ENCODE data around the gene DDX55.
"Not testable (repeated sequence)": the region's sequence is repeated elsewhere in the genome, so short reads cannot be mapped to it uniquely, and the experiment has no call there.

Gene DDX55, protein sequence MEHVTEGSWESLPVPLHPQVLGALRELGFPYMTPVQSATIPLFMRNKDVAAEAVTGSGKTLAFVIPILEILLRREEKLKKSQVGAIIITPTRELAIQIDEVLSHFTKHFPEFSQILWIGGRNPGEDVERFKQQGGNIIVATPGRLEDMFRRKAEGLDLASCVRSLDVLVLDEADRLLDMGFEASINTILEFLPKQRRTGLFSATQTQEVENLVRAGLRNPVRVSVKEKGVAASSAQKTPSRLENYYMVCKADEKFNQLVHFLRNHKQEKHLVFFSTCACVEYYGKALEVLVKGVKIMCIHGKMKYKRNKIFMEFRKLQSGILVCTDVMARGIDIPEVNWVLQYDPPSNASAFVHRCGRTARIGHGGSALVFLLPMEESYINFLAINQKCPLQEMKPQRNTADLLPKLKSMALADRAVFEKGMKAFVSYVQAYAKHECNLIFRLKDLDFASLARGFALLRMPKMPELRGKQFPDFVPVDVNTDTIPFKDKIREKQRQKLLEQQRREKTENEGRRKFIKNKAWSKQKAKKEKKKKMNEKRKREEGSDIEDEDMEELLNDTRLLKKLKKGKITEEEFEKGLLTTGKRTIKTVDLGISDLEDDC

DNA sequence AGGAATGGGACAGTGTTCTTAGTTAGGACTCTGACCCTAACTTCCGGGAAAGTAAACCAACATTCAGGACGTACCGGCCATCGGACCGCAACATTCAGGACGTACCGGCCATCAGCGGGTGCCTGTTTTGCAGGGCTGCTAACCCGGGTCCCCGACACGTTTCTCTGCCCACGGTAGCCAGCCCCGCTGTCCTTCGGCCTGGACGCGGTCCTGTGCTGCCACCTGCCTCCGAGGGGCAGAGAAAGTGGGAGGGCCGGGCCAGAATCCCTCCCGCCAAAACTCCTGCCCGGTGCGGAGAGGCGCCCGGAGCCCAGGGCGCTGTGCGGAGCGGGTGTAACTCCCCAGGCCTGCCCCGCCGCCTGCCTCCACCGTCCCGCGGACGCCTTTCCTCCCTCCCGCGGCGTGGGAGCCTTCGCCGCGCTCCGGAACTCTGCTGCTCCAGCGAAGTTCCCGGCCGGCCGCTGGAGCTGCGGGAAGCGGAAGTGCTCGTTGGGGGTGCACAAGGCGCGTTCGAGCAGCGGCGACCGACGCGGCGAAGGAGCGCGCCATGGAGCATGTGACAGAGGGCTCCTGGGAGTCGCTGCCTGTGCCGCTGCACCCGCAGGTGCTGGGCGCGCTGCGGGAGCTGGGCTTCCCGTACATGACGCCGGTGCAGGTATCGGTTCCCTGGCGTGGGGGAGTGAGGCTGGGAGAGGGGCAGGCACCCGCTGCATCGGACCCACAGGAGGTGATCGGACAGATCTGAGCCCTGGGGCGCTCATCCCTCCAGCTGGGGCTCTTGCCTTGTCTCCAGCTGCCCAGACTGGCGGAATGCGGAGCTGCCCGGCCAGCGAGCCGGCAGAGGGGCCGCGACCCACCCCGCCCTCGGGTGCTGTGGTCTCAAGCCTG is at the start of gene DDX55:
Gene DDX55, plus strand, starts transcription at position 498 of the 888 bp plus-strand sequence. Its CDS starts 50 bp downstream, at position 548.
- peak; percentile 87 for DNase-seq (ENCODE audit: low spot score)

DNA sequence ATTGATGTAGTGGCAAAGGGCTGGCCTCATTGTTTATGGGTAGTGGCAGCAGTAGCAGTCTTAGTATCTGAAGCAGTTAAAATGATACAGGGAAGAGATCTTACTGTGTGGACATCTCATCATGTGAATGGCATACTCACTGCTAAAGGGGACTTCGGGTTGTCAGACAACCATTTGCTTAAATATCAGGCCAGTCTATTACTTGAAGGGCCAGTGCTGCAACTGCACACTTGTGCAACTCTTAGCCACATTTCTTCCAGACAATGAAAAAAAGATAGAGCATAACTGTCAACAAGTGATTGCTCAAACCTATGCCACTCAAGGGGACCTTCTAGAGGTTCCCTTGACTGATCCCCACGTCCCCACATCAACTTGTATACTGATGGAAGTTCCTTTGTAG is 47.8 kb upstream of the DDX55 start:
- not testable (repeated sequence) for DNase-seq (ENCODE audit: low spot score)

DNA sequence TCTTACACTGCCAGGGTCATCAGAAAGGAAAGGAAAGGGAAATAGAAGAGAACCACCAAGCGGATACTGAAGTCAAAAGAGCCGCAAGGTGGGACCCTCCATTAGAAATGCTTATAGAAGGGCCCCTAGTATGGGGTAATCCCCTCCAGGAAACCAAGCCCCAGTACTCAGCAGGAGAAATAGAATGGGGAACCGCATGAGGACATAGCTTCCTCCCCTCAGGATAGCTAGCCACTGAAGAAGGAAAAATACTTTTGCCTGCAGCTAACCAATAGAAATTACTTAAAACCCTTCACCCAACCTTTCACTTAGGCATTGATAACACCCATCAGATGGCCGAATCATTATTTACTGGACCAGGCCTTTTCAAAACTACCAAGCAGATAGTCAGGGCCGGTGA is 47.1 kb upstream of the DDX55 start:
- DNase-seq (ENCODE audit: low spot score): not testable (repeated sequence)

DNA sequence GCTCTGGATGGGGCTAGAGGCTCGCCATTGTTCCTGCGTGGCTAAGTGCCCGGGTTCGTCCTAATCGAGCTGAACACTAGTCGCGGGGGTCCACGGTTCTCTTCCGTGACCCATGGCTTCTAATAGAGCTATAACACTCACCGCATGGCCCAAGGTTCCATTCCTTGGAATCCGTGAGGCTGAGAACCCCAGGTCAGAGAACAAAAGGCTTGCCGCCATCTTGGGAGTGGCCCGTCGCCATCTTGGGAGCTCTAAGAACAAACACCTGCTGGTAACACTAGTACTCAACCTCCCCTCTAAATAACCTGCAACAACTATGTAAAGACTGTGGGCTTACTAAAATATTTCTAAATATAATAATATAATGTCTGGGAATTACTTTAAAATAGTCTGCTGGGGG is 43.4 kb upstream of the DDX55 start:
- not testable (repeated sequence) for DNase-seq (ENCODE audit: low spot score)

DNA sequence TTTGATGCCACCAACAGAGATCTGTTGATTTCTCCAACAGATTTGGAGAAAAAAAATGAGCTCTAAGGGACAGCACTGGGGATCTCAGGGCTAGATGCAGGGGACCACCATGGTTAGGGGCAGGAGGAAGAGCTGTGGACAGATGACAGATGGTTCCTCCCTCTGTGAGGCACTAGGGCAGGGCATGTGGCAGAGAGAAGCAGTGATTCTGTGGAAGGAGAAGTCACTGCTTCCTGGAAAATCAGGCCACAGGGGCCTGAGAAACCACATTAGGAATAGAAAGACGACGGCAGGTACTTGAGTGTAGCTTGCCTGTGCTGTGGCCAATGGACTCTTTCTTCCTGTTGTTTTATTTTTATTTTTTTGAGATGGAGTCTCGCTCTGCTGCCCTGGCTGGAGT is 42.4 kb upstream of the DDX55 start:
- no peak for DNase-seq (ENCODE audit: low spot score)

DNA sequence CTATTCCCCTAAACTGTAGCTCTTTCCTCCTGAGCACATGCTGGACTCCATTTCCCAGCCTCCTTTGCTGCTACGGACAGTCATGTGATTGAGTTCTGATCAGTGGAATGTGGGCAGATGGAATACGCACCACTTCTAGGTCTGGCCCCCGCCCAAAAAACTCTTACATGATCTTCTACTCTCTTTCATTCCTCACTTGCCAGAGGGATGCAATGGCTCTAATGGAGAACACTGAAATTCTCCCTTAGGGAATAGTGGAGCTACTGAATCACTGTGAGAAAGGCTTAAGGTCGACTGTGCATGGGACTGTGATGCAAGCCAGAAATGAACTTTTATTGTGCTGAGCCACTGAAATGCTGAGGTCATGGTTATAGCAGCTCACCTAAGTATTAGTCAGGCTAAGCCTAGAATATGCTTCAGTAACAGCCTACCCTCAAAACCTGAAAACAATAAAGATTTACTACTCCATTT is 30.5 kb upstream of the DDX55 start:
- DNase-seq (ENCODE audit: low spot score): peak; percentile 74

DNA sequence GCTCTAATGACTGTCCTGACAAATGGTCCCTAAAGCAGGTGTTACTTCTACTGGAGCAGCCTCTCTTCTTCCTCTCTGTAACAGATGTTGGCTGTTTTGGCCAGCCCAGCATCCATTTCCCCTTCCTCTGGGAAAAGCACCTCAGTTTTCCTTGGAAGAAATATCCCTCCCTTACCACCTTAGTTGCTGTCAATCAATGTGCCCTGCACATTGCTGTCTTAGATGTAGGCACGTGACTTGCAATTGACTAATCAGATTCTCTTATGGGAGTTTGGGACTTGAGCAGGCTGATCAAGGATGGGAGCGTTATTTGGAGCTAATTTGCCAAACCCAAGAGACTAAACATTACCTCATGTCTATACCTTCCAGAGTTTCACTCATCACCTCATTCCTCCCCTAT is 29.5 kb upstream of the DDX55 start:
- no peak for DNase-seq (ENCODE audit: low spot score)

DNA sequence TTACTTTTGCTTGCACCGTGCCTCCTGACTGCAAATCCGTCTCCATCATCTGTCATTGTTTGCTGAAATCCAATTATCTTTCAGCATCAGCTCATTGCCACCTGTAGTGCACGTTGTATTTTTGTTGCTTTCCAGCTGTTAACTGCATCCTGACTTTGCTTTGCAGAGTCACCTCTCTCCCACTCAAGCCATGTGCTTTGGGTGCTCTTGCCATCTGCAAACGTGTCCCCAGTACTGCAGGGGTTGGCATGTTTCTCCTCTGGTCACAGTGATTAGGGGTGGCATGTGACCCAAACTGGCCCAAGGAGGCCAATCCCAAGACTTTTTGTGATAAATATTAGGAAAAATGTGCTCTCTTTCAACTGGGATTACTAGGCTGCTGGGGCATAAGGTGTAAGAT is 28.0 kb upstream of the DDX55 start:
- DNase-seq (ENCODE audit: low spot score): no peak

DNA sequence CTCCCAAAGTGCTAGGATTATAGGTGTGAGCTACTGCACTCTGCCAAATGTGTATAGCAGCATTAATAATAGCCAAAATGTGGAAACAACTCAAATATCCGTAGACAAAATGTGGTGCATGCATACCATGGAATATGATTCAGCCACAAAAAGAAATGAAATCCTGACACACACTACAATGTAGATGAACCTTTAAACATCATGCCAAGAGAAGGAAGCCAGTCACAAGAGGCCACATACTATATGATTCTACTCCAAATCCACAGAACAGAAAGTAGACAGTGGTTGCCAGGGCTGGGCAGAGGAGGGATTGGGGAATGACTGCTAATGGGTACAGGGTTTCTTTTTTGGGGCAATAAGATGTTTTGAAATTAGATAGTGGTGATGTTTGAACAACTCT is 25.3 kb upstream of the DDX55 start:
- DNase-seq (ENCODE audit: low spot score): no peak

DNA sequence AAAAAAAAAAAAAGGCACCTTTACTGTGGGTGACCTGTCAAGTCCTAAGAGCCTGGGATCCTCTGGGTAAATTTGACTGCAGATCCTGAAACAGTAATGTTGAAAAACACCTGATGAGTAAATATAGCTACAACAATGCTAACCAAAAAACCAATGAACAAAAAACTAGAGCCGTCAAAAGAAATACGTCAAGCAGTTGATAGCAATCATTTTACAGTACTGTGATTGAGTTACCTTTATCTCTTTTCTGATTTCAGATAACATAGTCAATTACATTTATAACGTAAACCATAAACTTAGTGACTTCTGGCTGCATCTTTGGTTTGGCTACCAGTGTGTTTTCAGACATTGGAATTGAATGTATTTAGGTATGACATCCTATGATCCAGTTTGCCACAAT is 23.7 kb upstream of the DDX55 start:
- DNase-seq (ENCODE audit: low spot score): no peak

DNA sequence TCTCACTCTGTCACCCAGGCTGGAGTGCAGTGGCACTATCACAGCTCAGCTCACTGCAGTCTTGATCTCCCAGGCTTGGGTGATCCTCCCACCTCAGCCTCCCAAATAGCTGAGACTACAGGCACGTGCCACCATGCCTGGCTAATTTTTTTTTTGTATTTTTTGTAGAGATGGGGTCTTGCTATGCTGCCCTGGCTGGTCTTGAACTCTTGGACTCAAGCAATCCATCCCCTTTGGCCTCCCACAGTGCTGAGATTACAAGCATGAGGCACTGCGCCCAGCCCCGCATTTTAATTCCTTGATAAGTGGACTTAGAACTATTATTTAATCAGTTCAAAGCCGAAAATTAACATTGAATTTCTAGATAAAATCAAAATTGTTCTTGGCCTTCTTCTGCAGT is 23.1 kb upstream of the DDX55 start:
- DNase-seq (ENCODE audit: low spot score): not testable (repeated sequence)

DNA sequence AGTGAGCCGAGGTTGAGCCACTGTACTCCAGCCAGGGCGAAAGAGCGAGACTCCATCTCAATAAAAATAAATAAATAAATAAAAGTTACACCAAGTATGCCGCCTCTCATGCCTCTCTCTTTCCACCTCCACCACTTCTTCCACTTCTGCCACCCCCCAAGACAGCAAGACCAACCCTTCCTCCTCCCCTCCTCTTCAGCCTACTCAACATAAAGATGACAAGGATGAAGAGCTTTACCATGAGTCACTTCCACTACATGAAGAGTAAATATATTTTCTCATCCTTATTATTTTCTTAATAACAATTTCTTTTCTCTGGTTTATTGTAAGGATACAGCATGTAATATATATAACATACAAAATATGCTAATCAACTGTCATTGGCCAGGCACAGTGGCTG is 21.1 kb upstream of the DDX55 start:
- no peak for DNase-seq (ENCODE audit: low spot score)

DNA sequence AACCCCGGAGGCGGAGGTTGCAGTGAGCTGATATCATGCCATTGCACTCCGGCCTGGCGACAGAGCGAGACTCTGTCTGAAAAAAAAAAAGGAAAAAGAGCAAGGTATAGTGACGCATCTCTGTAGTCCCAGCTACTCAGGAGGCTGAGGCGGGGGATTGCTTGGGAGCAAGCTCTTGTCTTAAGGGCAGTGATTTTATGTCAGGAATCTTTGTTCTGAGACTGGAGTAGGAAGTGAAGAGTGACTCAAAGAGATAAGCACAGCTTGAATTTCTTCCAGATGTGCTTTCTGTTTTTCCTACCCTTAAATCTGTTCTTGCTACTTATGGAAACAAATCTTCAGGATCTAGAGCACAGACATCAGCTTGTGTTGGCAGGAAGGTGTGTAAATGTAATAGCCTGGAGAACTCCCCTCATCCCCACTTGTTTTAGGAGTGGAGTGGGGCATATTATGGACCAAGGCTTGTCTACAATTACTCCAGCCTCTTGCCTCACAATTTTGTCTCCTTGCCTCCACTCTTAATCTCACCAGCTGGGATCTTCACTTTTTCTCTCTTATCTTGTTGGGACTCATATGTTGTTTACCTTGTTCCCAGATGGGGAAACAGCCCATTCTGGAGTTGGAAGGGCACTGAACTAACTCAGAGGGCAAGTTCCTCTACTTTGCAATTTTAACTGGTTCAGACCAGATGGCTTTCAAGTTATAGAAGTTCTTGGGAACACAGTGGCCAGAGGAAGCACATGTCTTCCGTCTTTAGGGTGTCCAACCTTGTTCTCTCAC is 10.0 kb upstream of the DDX55 start:
- DNase-seq (ENCODE audit: low spot score): no peak

DNA sequence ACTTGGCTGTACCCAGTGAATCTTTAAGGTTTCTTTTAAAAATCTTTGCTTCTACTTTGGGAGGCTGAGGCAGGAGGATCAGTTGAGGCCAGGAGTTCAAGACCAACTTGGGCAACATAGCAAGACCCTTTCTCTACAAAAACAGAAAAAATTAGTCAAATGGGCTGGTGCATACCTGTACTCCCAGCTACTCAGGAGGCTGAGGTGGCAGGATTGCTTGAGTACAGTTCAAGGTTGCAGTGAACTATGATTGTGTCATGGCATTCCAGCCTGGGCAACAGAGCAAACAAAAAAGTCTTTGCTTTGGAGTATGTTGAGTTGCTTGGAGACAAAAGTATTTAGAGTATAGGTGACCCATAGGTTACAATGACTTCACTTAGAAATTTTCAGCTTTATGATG is 6.2 kb upstream of the DDX55 start:
- DNase-seq (ENCODE audit: low spot score): no peak

DNA sequence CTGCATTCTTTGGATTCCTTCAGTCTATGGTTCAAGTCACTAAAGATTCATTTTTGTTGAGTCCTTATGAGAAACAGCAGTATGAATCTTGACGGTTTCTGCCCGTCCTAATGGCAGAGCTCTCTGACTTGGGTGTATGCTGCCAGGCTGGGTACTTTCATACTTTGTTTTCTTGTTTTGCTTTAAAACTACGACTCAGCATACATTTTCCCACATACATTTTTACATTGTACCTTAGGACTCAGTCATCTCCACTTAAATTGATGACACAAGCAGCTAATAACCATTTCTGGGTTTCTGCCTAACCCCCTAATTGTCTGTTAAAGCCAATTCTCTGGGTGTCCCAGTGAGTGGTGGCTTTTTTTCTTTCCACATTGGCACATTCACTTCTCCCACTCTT is 4.8 kb upstream of the DDX55 start:
- no peak for DNase-seq (ENCODE audit: low spot score)

DNA sequence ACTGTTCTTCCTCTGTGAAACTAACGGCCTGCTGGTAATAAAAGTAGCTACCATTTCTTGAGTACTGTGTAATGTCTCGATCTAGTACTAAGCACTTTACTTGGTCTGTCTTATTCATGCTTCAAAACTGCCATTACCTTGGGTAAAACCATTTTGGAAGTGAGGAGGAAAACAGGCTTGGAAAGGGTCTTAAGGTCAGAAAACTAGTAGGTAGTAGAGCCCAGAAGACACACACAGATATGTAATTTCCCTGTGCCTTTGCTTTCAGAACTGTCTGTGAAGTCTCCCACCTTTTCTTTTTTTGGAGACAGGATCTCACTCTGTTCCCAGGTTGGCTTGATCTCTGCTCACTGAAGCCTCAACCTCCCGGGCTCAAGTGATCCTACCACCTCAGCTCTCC is 3.4 kb upstream of the DDX55 start:
- no peak for DNase-seq (ENCODE audit: low spot score)

DNA sequence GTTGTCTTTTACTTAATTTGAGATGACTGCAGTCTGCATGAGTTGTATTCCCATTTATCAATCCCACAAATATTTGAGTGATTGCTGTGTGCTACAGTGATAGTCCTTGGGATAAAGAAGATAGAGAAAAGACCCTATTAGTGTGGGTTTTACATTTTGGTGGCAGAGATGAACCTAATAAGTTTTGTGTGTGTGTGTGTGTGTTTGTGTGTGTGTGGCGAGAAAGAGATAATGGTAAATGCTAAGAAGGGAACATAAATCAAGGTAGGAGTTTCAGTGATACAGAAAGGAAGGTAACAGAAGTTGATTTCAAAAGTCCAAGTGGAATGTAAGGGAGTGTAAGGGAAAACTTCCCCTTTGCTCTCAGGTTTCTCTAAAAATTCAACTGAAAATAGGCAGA is 2.6 kb upstream of the DDX55 start:
- no peak for DNase-seq (ENCODE audit: low spot score)

DNA sequence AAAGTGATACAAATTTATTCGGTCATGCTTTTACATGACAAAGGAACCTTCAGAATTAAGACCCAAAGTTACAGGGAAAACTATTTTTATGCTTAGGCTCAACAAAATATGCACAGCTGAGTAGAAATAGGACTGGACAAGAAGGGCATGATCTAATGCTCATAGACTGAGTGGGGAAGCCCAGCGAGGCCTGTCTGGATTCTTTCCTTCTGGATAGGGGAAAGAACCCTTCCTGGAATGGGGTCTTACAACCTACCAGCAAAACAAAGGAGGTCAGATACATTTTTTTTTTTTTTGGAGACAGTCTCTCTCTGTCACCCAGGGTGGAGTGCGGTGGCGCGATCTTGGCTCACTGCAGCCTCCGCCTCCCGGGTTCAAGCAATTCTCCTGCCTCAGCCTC is 2.2 kb upstream of the DDX55 start:
- DNase-seq (ENCODE audit: low spot score): no peak

DNA sequence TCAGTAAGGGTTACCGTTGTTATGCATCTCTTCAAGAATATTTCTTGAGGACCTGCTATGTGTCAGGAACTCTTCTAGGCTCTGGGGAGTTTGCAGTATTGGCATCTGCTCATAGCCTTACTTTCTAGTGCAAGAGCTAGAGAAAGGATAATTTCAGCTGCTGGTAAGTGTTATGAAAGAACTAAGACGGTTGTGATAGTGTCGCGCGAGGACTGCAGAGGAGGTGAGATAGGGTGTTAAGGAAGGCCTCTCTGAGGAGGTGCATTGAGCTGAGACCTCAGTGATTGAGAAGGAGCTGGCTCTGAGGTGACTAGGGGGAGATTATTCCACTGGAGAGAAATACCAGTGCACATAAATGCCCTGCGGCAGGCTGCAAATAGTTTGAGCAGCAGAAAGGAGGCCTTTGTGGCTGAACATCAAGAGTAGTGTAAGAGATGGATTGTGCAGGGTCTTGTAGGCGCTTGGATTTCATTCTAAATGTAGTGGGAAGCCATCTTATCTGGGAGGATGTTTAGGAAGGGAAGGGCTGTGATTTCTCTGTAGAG is 824 bp downstream of the DDX55 start:
- DNase-seq (ENCODE audit: low spot score): no peak

DNA sequence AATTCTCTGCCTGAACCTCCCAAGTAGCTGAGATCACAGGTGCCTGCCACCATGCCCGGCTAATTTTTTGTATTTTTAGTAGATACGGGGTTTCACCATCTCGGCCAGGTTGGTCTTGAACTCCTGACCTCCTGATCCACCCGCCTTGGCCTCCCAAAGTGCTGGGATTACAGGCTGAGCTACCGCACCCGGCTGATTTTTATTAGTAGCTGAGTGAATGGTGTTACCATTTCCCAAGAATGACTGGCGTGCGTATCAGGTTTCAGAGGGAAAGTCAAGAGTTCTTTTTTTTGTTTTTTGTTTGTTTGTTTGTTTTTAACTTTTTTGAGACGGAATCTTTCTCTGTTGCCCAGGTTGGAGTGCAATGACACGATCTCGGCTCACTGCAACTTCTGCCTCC is 1.6 kb downstream of the DDX55 start:
- DNase-seq (ENCODE audit: low spot score): not testable (repeated sequence)

DNA sequence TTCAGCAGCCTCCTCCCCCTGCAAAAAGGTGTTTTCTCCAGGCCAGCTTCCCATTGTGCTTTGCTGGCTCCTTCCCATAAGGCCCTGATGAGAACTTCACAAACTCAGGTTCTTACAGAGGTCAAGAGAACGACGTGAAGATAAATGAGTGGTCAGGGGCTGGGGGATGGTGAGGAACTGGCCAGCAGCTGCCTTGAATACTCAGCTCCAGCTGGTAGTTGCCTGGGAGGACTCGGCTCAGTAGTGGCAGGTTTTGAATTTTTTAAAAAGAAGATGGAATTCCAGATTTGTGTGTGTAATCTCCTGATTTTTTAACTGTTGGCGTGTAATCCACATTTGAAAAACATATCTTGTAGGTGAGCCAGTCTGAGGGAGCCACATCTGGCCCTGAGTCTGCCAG is 5.9 kb downstream of the DDX55 start:
- DNase-seq (ENCODE audit: low spot score): no peak

DNA sequence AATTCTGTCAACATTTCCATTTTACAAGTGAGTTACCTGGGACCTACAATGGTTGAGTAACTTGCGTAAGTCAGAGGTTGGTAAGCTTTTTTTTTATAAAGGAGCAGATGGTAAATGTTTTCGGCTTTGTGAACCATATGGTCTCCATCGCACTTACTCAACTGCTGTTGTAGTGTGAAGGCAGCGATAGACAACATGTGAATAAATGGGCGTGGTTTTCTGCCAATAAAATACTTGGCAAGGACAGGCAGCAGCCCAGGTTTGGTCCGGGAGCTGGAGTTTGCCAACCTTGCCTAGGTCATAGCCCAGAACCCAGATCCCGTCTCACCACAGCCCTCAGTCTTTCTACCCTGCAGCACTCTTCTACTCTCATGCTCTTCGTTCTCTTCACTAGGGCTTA is 6.3 kb downstream of the DDX55 start:
- no peak for DNase-seq (ENCODE audit: low spot score)

All from AG08395 (cell line).